Activated gamma-delta T cell (primary cell): Measurements from ENCODE around the gene IFNA14.
"Not testable (repeated sequence)": the region's sequence is repeated elsewhere in the genome, so short reads cannot be mapped to it uniquely, and the experiment has no call there.

Experiments used
- DNase-seq: peaks from one replicate; lab custom pipeline; 2025; lab: John Stamatoyannopoulos, UW
- total RNA-seq, 2 donors: gene quantifications; one replicate each; lab custom pipeline; 2026; lab: John Stamatoyannopoulos, UW

IFNA14 gene
- 0 reads per million in 2 donors for total RNA-seq

DNA sequence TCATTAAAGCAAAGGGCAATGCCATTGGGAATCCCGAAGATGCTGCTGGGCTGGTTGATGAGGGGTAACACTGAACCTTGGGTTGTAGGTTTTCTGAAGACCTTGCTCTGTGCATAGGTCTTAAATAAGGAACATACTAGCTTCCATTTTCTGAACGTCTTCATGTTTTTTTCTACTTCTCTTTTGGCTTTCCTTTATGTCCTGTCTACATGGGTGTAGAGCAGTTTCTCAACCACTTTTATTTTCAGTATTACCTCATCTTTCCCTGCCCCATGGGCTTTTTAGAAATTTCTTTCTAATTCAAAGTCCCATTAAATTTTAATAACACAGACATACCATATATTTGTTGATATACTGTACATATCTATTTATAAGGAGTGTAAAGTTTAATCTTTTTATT lies at the start of gene IFNA14:
TSS of gene IFNA14 (minus strand) at position 95 of the 400 bp plus-strand sequence. CDS start at position 25, 70 bp downstream.
- DNase-seq = no peak

DNA sequence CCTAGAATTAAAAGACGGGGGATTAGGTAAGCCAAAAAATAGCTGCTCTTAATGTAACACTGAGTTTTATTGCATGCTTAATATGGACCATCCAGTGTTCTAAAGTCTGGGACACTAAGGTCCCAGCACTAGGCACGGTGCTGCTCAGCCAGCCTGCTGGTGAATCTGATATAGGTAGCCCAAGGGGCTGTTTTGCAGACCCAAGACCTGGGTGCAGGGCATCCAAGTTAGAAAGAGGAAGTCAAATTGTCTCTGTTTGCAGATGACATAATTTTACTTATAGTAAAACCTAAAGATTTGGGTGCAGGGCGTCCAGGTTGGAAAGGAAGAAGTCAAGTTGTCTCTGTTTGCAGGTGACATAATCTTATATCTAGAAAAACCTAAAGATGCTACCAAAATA lies 47.5 kb upstream of the IFNA14 start:
- no peak for DNase-seq

DNA sequence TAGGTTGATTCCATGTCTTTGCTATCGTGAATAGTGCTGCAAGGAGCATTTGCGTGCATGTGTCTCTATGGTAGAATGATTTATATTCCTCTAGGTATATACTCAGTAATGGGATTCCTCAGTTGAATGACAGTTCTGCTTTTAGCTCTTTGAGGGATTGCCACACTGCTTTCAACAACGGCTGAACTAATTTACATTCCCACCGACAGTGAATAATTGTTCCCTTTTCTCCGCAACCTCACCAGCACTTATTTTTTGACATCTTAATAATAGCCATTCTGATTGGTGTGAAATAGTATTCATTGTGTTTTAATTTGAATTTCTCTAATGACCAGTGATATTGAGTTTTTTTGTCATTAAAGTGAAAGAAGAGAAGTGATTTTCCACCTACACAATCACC lies 46.9 kb upstream of the IFNA14 start:
- DNase-seq = no peak

DNA sequence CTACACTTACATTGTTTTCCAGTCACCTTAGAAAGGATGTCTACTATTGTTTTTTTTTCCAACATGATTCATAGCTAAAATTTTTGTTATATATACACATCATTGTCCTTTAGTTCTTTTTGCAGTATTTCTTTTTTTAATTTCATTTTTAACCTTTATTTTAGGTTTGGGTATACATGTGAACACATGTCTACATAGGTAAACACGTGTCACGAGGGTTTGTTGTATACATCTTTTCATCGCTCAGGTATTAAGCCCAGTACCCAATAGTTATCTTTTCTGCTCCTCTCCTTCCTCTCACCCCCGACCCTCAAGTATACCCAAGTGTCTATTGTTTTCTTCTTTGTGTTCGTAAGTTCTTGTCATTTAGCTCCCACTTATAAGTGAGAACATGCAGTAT lies 46.3 kb upstream of the IFNA14 start:
- DNase-seq = no peak

DNA sequence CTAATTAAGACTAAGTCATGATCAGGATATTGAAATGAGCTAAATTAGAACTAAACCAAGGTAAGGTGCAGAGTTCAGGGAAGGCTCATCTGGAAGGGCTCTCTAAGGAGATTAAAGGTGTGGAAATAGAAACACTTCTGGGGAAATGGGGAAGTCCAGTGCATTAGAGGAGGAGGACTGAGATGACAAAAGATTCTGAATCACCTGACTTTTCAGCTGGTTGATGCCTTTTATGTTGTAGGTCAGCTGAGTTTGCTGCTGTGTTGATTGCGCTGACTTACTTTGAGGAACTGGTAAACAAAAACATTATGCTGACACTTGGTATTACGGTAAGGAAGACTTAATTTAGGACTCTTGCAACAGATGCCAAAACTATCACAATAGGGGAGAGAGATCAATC lies 41.5 kb upstream of the IFNA14 start:
- DNase-seq = no peak

DNA sequence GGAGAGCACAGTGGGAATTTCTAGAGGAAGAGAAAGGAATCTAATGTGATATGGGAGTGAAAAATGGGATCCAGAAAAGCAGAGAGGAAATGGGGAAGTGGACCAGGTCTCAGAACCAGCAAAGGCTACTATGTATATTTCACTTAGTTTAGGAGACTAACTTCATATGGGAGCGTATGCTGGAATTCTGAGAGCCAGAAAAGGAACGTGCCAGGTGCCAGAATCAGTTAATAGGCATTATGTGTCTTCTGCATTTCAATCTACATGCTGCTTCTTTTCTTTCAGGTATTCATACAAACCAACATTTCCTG lies 28.5 kb upstream of the IFNA14 start:
- DNase-seq = no peak

DNA sequence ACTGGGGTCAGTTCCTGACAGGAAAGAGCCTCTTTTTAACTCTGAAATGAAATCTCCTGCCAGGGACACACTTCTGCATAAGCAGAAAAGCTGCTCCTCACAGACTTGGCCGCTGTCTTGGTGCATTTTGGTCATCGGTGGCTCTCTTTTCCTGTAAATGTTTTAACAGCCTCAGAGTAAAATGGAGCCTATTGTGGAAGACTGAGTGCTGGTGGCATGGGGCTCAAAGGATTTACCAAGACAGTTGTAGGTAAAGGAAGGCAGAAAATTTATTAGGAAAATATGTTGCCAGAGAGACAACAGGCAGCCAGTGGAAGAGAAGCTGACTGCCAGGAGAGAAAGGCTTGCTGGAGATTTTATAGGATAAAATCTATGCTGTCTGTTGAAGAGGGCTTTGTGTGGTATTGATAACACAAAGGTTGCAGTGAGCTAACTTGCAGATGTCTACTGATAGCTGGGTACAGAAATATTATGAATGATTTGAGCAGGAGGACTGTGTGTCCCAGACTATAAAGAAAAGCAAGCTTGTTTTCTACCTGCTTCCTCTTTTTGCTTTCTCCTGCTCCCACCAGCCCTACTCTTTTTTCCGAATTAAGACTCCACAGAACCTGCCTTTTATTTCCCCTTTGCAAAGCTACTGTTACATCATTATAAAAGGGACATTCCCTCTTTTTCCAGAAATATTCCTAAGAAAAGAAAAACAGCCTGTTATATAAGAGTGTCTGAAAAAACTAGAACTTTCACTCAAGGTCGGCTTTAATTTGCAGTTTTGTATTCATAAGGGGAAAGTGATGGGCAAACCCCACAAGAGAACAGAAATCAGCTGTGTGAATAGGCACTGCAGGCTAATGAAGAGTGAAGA lies 27.9 kb upstream of the IFNA14 start:
- no peak for DNase-seq

DNA sequence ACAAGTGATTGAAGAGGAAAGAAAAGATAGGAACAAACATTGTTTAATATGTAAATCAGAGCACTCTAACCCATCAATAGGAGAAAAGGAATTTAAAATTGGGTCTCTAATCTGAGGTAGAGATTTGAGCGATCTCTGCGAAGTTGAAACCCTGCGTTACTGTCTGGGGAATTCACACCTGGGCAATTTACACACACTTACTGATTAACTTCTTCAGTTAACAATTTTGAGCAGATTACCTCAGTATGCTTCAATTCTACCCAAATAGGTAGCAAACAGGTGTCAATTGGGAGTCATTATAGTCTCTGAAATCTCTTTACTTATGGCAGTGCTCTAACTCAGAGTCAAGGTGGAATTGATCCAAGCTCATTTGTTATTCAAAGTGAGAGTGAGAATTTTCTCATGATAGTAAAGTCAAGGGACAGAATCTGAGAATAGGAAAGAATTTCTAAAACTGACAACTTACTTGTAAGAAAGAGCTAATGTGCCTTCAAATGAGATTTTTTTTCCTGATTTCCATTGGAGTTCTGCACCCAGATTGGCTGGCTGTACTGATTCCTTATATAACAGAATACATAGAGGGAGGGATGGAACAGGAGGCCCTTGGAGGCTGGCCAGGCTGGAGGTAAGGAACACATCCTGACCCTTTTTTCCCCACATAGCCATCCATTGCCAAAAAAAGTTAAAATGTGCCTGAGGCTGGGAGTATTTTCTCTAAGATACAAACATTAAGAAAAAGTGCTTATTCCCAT lies 27.1 kb upstream of the IFNA14 start:
- DNase-seq = no peak

DNA sequence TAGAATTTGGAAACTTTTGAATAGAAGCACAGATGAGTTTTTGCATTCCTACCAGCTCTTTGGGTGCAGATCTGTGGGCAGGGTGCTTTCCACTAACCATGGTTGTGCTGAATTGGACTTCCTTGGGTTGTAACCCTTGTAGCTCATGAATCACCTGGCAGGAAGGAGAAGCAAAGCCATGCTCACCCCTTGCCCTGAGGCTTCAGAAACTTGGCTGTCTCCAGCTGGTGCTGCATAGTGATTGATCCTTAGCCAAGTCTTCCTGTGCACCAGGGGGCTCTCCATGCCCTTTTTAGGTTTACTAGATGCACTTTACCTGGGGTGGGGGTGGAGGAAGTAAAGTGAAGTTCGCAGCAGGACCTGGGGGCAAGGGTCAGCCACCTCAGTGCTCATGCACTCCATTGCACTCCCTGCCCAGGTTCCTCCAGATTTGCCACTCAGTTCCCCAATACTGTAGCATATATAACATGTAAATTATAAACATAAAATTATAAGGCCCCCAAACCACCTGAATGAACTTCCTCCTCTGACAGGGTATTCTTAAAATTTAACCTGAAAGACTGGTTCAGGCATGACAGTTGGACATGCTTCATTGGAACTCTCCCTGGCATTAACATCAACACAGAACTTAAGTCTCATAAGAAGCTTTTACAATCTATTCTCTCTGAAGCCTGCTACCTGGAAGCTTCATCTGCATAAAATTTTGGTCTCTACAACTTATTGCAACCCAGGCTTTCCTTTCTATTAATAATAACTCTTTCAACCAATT lies 25.8 kb upstream of the IFNA14 start:
- no peak for DNase-seq

DNA sequence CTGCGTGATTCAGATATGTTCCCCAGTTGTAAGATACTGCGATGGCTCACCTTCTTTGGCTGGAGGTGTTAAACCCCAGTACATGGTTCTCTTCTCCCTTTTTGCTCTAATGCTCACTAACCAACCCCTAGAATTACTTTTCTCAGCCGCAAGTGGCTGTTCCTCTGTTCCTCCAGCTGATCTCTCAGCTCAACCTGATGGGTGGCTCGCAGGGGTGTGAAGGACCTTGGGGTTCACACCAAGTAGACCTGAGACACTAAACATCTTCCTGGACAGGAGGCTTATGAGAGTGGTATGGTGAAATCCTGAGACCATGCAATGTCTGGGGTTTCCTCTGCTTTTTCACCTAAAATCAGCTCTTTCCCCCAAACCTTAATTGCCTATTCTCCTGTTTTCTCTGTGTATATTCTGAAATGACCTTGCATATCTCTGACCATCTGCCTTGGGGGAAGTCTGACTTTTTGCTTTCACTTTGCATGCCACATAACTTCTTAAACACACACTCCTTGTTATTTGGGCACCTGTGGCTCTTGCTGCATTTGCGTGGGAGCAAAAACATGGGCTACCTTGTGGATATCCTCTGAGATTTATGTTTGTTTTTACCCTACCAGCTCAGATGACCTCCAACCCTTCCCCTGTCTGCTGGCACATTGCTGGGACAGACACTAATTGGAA lies 15.9 kb upstream of the IFNA14 start:
- no peak for DNase-seq

DNA sequence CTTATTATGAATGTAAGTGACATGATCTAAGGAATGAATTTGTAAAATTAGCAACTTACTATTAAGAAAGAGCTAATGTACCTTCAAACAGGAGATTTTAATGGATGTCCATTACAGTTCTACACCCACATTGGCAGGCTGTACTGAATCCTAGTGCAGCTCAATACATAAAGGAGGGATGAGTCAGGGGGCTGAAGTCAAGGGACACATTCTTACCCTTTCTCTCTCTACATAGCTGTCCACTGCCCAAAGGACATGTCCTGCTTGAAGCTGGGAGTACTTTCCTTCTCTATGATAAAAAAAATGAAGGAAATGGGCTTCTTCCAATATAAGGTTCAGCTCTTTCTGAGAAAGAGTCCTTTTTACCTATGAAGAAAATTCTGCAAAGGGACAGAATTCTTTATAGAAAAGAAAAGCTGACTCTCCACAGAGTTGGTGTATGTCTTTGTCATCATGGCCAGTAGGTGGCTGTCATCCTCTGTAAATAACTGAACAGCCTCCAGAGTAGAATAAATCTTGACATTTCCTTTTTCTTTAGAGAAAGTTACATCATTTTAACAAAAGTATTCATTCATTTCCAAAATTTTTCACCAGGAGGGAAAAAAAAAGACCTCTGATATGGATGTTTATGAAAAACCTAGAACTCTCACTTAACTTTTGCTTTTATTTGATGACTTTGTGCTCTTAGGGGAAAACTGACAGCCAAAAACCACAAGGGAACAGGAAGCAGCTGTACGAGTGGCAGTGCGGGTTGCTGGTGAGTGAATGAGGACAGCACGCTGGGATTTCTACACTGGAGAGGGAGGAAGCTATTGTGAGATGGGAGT lies 13.1 kb upstream of the IFNA14 start:
- no peak for DNase-seq

DNA sequence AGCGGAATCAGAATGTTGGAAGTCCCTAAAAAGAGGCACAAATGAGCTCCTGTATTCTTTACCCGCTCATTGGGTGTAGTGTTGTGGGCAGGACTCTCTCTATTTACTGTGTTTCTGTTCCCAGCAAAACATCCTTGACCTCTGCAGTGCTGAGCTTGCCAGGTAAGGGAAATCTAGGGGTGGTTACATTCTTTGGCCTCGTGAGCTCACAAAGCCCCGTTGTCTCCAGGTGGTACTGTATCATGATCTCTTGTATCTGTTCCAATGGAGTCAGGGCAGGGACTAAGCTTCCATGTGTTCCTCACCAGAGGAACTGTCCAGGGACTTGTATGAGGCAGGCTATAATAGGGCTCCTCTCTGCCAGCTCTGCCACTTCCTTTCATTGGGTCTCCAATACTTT lies 11.8 kb upstream of the IFNA14 start:
- DNase-seq = no peak

DNA sequence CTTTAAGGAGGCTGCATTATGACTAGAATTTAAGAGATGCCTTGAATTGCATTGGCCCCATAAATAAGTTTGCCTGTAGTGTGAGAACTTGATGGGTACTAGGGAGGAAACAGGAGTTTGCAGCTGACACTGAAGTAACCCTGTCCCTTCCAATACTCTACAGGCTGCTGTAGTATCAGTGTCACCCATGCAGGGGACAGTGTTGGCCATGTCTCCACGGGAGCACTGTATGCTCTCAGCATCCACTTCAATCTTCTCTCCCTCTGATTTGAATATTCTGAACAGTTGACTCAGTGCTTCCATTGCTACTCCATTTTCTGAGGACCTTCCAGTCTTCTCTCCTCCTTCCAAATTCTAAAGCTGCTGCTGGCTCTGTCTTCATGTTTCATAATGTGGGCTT lies 11.4 kb upstream of the IFNA14 start:
- no peak for DNase-seq

DNA sequence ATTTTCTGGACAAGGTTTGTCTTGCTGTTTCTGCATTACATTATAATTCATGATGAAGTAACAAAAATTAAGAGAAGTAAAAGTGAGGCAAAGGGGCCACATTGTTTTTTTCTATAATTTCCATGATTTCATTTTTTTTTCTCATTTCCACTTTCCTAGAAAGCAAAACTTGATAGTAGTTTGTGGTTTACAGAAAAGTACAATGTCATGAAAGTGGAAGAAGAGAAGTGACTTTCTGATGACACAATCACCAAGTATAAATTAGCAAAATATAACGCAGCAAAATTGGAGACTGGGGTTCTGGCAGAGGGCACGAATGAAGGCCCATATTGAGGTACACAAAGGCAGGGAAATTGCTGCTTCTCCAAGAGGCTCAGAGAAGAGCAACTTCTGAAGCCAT lies 5.0 kb upstream of the IFNA14 start:
- DNase-seq = no peak

DNA sequence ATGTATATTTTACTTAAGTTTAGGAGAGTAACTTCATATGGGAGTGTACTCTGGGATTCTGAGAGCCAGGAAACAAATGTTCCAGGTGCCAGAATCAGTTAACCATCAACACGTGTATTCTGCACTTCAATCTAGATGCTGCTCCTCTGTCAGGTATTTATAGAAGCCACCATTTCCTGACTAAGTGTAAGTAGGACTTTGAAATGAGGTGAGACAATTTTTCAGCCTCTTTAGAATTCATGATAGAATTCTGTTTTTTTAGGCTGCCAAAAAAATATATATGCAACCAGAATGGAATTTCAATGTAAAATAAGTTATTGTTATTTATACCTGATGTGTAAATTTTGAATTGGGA lies 3.5 kb downstream of the IFNA14 start:
- not testable (repeated sequence) for DNase-seq

DNA sequence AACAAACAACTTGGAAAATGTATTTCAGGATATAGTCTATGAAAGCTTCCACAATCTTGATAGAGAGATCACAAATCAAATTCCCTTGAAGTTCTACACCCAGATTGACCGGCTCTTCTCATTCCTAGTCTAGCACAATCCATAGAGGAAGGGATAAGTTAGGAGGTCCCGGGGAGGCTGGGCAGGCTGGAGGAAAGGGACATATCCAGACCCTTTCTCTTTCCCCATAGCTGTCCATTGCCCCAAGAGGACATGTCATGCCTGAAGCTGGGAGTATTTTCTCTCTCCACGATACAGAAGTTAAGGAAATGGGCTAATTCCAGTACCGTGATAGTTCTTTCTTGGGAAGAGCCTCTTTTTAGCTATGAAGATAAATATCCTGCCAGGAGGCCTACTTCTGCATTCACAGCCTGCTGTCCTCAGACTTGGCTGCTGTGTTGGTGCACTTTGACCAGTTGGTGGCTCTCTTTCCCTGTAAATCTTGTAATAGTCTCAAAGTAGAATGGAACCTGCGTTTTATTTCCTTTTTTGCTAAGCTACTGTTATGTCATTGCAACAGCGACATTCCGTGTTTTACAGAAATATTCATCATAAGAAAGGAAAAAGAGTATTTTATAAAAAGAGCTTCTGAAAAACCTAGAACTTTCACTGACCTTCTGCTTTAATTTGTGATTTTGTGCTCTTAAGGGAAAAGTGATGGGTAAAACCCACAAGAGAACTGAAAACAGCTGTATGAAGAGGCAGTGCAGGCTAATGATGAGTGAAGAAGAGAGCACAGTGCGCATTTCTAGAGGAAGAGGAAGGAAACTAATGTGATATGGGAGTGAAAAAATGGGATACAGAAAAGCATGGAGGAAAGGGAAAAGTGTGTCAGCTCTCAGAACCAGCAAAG lies 4.1 kb downstream of the IFNA14 start:
- not testable (repeated sequence) for DNase-seq

DNA sequence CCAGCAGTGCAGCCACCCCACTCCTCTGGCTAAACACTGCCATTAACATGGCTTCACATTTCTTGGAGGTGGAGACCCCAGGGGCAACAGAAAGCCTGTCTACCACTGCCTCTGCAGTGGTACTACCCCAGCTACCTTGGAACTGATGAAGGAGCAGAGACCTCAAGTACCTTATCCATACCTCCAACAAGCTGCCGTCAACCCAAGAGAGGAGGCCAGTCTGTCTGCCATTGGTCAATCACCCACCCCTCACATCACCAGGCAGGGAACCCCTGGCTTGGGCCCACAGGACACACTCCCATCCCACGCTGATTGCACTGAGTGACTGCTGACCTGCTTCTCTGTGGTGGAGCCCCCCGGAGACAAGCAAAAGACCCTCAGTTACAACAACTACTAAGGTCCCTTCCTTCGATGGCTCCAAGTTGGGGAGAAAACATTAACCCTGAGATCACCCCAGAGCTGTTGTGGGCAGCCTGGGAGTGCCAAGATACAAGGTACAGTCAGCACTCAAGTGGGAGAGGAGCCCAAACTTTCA lies 5.6 kb downstream of the IFNA14 start:
- DNase-seq = no peak

DNA sequence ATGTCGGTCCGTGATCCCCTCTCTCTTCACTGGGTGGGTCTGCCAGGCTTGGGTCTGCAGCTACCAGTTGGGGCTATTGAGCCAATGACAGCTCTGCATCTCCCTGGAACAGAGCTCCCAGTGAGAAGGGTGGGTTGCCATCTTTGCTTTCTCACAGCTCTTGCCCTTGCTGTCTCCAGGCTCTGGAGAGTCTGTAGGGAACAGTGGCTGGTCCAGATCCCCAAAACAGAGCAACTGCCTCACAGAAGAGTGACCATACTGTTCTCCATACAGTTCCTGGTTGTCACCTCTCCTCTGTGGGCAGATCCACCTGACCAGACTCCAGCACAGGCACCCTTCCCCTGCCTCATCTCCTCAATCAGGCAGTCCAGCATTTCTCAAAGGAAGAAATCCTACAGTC lies 6.5 kb downstream of the IFNA14 start:
- no peak for DNase-seq

DNA sequence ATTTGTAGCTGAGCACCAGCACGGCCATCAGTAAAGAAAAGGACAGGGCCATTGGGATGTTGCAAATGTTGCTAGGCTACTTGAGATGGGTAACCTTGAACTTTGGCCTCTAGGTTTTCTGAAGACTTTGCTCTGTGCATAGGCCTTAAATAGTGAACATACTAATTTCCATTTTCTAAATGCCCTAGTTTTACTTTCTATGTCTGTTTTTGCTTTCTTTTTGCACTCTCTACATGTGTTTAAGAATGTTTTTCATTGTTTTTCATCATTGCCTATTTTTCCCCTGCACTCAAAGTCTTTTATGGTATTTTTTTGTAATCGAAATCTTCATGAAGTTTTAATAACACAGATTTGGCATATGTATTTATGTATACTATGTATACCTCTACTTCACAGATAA lies 11.7 kb downstream of the IFNA14 start, which contains the start of gene IFNA17:
TSS of gene IFNA17 (minus strand) at position 101 of the 400 bp plus-strand sequence. CDS start at position 52, 49 bp downstream.
- no peak for DNase-seq

DNA sequence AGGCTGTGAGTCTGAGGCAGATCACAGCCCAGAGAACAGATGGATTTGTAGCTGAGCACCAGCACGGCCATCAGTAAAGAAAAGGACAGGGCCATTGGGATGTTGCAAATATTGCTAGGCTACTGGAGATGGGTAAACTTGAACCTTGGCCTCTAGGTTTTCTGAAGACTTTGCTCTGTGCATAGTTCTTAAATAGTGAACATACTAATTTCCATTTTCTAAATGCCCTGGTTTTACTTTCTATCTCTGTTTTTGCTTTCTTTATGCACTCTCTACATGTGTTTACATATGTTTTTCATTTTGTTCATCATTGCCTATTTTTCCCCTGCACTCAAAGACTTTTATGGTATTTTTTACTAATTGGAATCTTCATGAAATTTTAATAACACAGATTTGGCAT lies 22.6 kb downstream of the IFNA14 start, which contains the start of gene IFNA16:
TSS of gene IFNA16 (minus strand) at position 101 of the 400 bp plus-strand sequence. CDS start at position 95, 6 bp downstream.
- not testable (repeated sequence) for DNase-seq
